Middle frontal gyrus (tissue), 1 donor: ENCODE data around the gene KCTD6.

ENCODE experiments used
- DNase-seq: peaks from one replicate; pipeline ENCODE4 v3.0.0-alpha.2; 2015; ENCODE audit warnings: low spot score; ENCODE audit errors: extremely low spot score

KCTD6 gene

GRCh38 chr3:58551636-58552180 lies 59.8 kb downstream of the KCTD6 start:
- DNase-seq, result no peak
